ENCODE data around the gene TULP4.
"Not testable (repeated sequence)": the region's sequence is repeated elsewhere in the genome, so short reads cannot be mapped to it uniquely, and the experiment has no call there.

The TULP4 gene

GRCh38 chr6:158548418-158549161 lies 236.3 kb downstream of the TULP4 start:
- ChIA-PET CTCF (interaction anchor here (1.3 kb wide), 1 partner anchor 30 kb away, joined by 4 read pairs; no protein-coding TSS in a partner anchor), POLR2A (interaction anchor here (0.5 kb wide), 1 partner anchor 15 kb away, joined by 3 read pairs; no protein-coding TSS in a partner anchor)
- TF ChIP-seq TARDBP (IDR thresholded peaks at IDR 0.05) (no peak), ZNF384 (IDR thresholded peaks at IDR 0.05) (no peak), ARNT (IDR thresholded peaks at IDR 0.05) (no peak), BHLHE40 (IDR thresholded peaks at IDR 0.05; ENCODE audit: borderline replicate concordance) (no peak), SUZ12 (IDR thresholded peaks at IDR 0.05) (no peak), NFRKB (IDR thresholded peaks at IDR 0.05) (no peak), FOXK2 (IDR thresholded peaks at IDR 0.05) (no peak), FOXA1 (IDR thresholded peaks at IDR 0.05) (no peak), HDGF (IDR thresholded peaks at IDR 0.05; ENCODE audit: borderline replicate concordance) (no peak), L3MBTL2 (conservative IDR thresholded peaks at IDR 0.05) (no peak), SP1 (IDR thresholded peaks at IDR 0.05) (no peak), CTBP1 (IDR thresholded peaks at IDR 0.05; ENCODE audit: borderline replicate concordance) (no peak), ELF4 (IDR thresholded peaks at IDR 0.05) (no peak), LEF1 (IDR thresholded peaks at IDR 0.05; ENCODE audit: borderline replicate concordance) (no peak), FOXM1 (IDR thresholded peaks at IDR 0.05; ENCODE audit: borderline replicate concordance) (no peak)
- TF ChIP-seq, protein P1, sequence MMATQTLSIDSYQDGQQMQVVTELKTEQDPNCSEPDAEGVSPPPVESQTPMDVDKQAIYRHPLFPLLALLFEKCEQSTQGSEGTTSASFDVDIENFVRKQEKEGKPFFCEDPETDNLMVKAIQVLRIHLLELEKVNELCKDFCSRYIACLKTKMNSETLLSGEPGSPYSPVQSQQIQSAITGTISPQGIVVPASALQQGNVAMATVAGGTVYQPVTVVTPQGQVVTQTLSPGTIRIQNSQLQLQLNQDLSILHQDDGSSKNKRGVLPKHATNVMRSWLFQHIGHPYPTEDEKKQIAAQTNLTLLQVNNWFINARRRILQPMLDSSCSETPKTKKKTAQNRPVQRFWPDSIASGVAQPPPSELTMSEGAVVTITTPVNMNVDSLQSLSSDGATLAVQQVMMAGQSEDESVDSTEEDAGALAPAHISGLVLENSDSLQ (IDR thresholded peaks at IDR 0.05), result no peak
- no peak for DNase-seq (ENCODE audit: extremely low spot score)

DNA sequence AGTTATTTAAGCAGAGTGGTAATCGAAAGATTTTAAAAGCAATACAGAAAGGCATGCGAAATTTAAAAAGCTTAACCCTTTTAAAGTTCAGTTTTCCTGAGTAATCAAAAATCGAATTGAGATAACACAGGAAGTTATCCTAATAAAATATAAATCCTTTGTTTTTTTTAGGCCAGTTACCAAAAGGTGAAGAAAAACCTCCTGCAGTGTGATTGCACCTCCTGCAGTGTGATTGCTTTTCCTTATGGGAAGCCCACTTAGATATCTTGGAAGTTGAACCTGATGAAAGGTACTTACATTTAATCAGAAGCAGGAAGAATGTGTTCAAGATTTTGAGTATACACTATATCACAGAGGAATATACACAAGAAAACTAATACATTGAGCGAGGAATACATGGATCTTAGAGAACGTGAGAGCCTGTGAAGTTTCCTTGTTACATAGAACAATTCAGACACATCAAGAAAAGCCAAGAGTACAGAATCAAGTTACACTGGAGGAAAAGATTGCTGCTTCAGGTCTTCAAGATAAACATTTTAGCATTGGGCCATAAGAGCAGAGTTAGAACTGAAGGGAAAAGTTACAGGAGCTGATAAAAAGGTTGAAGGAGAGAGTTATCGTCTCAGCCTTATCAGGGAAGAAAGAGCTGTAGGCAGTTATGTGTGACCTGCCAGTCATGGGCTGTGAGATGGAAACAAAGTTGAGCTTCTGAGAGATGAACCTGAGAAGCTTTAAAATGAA lies 240.0 kb downstream of the TULP4 start:
- ChIA-PET CTCF (interaction anchor here (0.6 to 1.6 kb wide), 7 partner anchors 13 to 679 kb away, joined by 3 to 6 read pairs (median 3); no protein-coding TSS in a partner anchor), POLR2A (no interaction called here)
- DNase-seq (ENCODE audit: extremely low spot score), result no peak
- TF ChIP-seq, protein P1 (IDR thresholded peaks at IDR 0.05), result peak; percentile 80
- TF ChIP-seq HDGF (IDR thresholded peaks at IDR 0.05; ENCODE audit: borderline replicate concordance) (no peak), ELF4 (IDR thresholded peaks at IDR 0.05) (no peak), SP1 (IDR thresholded peaks at IDR 0.05) (no peak), FOXA1 (IDR thresholded peaks at IDR 0.05) (no peak), ARNT (IDR thresholded peaks at IDR 0.05) (no peak), CTBP1 (IDR thresholded peaks at IDR 0.05; ENCODE audit: borderline replicate concordance) (peak; percentile 72; the same call in 1 of the 2 replicates), ZNF384 (IDR thresholded peaks at IDR 0.05) (no peak), FOXM1 (IDR thresholded peaks at IDR 0.05; ENCODE audit: borderline replicate concordance) (no peak), LEF1 (IDR thresholded peaks at IDR 0.05; ENCODE audit: borderline replicate concordance) (no peak)

GRCh38 chr6:158552796-158553138 lies 240.5 kb downstream of the TULP4 start:
- DNase-seq (ENCODE audit: extremely low spot score), result no peak
- ChIA-PET POLR2A (no interaction called here), CTCF (interaction anchor here (0.7 to 1.6 kb wide), 5 partner anchors 13 to 680 kb away, joined by 3 to 10 read pairs (median 4); no protein-coding TSS in a partner anchor)
- no peak for TF ChIP-seq FOXK2 (IDR thresholded peaks at IDR 0.05)
- TF ChIP-seq SUZ12 (IDR thresholded peaks at IDR 0.05), result no peak
- TF ChIP-seq BHLHE40 (IDR thresholded peaks at IDR 0.05; ENCODE audit: borderline replicate concordance), result no peak
- TF ChIP-seq L3MBTL2 (conservative IDR thresholded peaks at IDR 0.05), result no peak

DNA sequence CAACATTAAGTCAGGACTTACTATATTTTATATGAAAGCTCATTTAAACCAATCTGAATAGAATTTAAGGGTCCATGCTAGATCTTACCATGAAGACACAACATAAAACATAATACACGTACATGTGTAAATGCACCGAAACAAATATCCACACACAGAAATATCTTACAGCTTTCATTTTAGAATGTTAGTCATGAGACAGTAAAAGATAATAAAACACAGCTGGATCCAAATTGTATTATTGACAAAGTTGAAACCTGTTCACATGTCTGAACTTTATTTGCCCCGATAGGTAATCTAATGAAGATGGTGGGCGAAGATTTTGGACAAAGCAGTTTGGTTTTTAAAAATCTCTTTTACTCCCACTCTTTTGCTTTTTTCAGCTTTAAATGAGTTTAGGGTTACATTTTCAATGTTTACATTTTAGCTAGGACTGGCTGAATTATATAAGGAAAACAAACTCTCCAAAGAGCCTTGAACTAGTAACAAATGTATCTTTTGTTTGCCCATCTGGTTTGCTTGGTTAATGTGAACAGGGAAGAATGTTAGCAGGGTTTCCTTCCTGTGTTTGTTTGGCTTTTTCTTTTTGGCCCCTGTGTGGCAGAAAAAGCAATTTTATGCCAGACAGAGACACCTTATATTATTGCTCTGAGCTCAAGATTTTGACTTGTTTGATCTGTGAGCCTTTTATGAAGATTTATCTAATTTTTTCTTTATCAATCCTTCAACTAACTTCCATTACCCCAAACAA lies 242.5 kb downstream of the TULP4 start:
- ChIA-PET CTCF (interaction anchor here (1.2 kb wide), 1 partner anchor 340 kb away, joined by 3 read pairs; no protein-coding TSS in a partner anchor), POLR2A (no interaction called here)
- TF ChIP-seq CTBP1 (IDR thresholded peaks at IDR 0.05; ENCODE audit: borderline replicate concordance), result no peak
- DNase-seq (ENCODE audit: extremely low spot score), result no peak

DNA sequence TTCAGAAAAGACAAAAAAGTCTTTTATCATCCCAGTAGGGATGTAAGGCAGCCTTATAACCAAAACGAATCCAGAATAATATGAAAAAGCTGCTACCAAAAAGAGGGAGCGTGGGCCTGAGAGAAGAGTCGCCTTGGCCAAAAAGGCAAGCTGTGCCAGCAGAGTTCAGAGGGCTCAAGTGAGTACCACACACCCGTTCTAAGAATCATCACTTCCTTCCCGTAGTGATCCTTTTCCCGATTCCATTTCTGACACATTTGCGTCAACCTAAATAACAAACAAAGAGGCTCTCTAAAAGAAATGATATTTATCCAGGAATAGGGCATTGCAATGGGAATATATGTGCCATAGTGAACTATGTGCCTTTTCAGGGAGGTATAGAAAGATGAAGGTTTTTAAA lies 243.8 kb downstream of the TULP4 start:
- ChIA-PET POLR2A (no interaction called here), CTCF (no interaction called here)

DNA sequence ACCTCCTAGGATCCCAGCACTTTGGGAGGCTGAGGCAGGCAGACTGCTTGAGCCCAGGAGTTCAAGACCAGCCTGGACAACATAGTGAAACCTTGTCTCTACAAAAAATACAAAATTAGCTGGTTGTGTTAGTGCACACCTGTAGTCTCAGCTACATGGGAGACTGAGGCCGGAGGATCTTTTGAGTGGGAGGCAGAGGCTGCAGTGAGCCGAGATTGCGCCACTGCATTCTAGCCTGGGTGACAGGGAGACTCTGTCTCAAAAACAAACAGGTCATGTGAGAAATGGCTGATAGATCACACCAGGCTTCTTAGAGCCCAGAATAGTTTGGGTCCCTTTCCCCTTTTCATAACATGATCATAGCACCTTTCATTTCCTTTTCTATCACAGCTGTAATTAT lies 244.8 kb downstream of the TULP4 start:
- not testable (repeated sequence) for DNase-seq (ENCODE audit: extremely low spot score)
- CTCF ChIA-PET, result interaction anchor here (0.5 kb wide), 1 partner anchor 37 kb away, joined by 3 read pairs; no protein-coding TSS in a partner anchor

More for the DNA sequence above, 243.8 kb downstream of the TULP4 start:
- no peak for DNase-seq (ENCODE audit: extremely low spot score)
- TF ChIP-seq ARNT (IDR thresholded peaks at IDR 0.05) (no peak), ELF4 (IDR thresholded peaks at IDR 0.05) (no peak), HDGF (IDR thresholded peaks at IDR 0.05; ENCODE audit: borderline replicate concordance) (no peak), FOXA1 (IDR thresholded peaks at IDR 0.05) (no peak), FOXK2 (IDR thresholded peaks at IDR 0.05) (no peak), FOXM1 (IDR thresholded peaks at IDR 0.05; ENCODE audit: borderline replicate concordance) (no peak), CTBP1 (IDR thresholded peaks at IDR 0.05; ENCODE audit: borderline replicate concordance) (no peak), SP1 (IDR thresholded peaks at IDR 0.05) (no peak), L3MBTL2 (conservative IDR thresholded peaks at IDR 0.05) (no peak), BHLHE40 (IDR thresholded peaks at IDR 0.05; ENCODE audit: borderline replicate concordance) (no peak), LEF1 (IDR thresholded peaks at IDR 0.05; ENCODE audit: borderline replicate concordance) (no peak), NFRKB (IDR thresholded peaks at IDR 0.05) (no peak), SUZ12 (IDR thresholded peaks at IDR 0.05) (no peak), ZNF384 (IDR thresholded peaks at IDR 0.05) (no peak)
- TF ChIP-seq, protein P1 (IDR thresholded peaks at IDR 0.05), result no peak

More for the DNA sequence above, 244.8 kb downstream of the TULP4 start:
- POLR2A ChIA-PET, result interaction anchor here (1.5 kb wide), 2 partner anchors 12 to 15 kb away, joined by 3 read pairs; no protein-coding TSS in a partner anchor
